Chondrocyte (in vitro differentiated cells): ENCODE measurements around the gene SDSL. TPM values are rescaled to one million over a fixed set of nuclear protein-coding genes. Genes with fewer than 3 reads are reported as not detected.

Experiments
- DNase-seq: peaks from one replicate; pipeline ENCODE4 v3.0.0; 2021; ENCODE audit warnings: mixed read lengths, low spot score
- H3K27ac Mint-ChIP-seq: one replicate; pipeline ENCODE4 v1.8.0; 2021; ENCODE audit warnings: mild to moderate bottlenecking, moderate library complexity, mixed read lengths; ENCODE audit not compliant: unreplicated experiment
- H3K27me3 Mint-ChIP-seq: 2 replicates; pipeline ENCODE4 v1.8.0; 2021; ENCODE audit warnings: low read depth, mixed read lengths
- H3K36me3 Mint-ChIP-seq: 2 replicates; pipeline ENCODE4 v1.8.0; 2021; ENCODE audit warnings: low read depth, mixed read lengths
- H3K4me1 Mint-ChIP-seq: 2 replicates; pipeline ENCODE4 v1.8.0; 2021; ENCODE audit warnings: low read depth, mild to moderate bottlenecking, mixed read lengths
- H3K4me3 Mint-ChIP-seq: one replicate; pipeline ENCODE4 v1.8.0; 2021; ENCODE audit warnings: mild to moderate bottlenecking, moderate library complexity, mixed read lengths; ENCODE audit not compliant: unreplicated experiment
- H3K9me3 Mint-ChIP-seq: 2 replicates; pipeline ENCODE4 v1.8.0; 2021; ENCODE audit warnings: low read depth, mixed read lengths
- total RNA-seq: library from RNA; stranded (reverse); gene quantifications from 3 replicates; pipeline ENCODE4 v1.2.1, GENCODE V29; 2021
- TF ChIP-seq, protein P1 (sequence below): fragments of 200-600 bp; sonication (generic); IDR thresholded peaks from 2 replicates; pipeline ENCODE4 v1.5.0; 2021; ENCODE audit warnings: antibody characterized with exemption, mild to moderate bottlenecking, moderate library complexity

Gene SDSL
- total RNA-seq, 1 donor from 2014 or later: 8.4 TPM

DNA sequence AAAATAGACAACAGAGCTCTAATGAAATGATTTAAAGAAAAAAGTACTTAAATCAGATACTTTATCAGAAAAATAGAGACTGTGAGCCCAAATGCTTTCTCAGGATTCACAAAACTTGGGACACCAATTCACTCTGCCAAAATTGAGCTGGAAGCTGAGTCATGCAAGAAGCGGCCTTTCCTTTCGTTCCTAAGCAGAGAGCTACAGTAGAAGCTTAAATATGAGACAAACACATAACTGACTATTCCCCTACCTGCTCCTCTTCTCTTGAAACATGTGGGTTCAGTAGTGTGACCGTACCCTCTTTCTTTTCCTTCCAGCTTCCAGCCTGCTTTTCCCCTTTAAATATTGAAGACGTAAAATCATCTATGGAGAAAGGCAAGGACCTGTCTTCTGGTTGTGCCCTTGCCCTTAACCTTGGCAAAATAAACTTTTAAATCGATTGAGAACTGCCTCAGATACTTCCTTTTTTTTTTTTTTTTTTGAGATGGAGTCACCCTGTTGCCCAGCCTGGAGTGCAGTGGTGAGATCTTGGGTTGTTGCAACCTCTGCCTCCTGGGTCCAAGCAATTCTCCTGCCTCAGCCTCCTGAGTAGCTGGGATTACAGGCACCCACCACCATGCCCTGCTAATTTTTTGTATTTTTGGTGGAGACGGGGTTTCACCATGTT lies 14.1 kb upstream of the SDSL start:
- Mint-ChIP-seq H3K4me1 (peaks cover 13% of the 10 kb centered on the region), H3K36me3 (no peaks in the 10 kb centered on the region), H3K27ac (peak overlapping the region; percentile 69), H3K27me3 (peaks cover 16% of the 10 kb centered on the region), H3K9me3 (no peaks in the 10 kb centered on the region), H3K4me3 (no peak overlapping the region)
- no peak for DNase-seq
- TF ChIP-seq, protein P1, sequence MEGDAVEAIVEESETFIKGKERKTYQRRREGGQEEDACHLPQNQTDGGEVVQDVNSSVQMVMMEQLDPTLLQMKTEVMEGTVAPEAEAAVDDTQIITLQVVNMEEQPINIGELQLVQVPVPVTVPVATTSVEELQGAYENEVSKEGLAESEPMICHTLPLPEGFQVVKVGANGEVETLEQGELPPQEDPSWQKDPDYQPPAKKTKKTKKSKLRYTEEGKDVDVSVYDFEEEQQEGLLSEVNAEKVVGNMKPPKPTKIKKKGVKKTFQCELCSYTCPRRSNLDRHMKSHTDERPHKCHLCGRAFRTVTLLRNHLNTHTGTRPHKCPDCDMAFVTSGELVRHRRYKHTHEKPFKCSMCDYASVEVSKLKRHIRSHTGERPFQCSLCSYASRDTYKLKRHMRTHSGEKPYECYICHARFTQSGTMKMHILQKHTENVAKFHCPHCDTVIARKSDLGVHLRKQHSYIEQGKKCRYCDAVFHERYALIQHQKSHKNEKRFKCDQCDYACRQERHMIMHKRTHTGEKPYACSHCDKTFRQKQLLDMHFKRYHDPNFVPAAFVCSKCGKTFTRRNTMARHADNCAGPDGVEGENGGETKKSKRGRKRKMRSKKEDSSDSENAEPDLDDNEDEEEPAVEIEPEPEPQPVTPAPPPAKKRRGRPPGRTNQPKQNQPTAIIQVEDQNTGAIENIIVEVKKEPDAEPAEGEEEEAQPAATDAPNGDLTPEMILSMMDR: no peak

GRCh38 chr12:113408756-113409298 lies 13.4 kb upstream of the SDSL start:
- Mint-ChIP-seq H3K27ac (no peak overlapping the region), H3K4me1 (peaks cover 13% of the 10 kb centered on the region), H3K27me3 (peaks cover 16% of the 10 kb centered on the region), H3K4me3 (no peak overlapping the region), H3K9me3 (no peaks in the 10 kb centered on the region), H3K36me3 (no peaks in the 10 kb centered on the region)
- DNase-seq: no peak
- TF ChIP-seq, protein P1: no peak

GRCh38 chr12:113409462-113410124 lies 12.6 kb upstream of the SDSL start:
- no peak for DNase-seq
- Mint-ChIP-seq H3K9me3 (no peaks in the 10 kb centered on the region), H3K27me3 (peaks cover 16% of the 10 kb centered on the region), H3K4me1 (peaks cover 8% of the 10 kb centered on the region), H3K36me3 (no peaks in the 10 kb centered on the region), H3K4me3 (no peak overlapping the region), H3K27ac (no peak overlapping the region)
- TF ChIP-seq, protein P1: no peak

- H3K4me3 Mint-ChIP-seq: no peak overlapping the region
- no peaks in the 10 kb centered on the region for H3K4me1 Mint-ChIP-seq
- no peak overlapping the region for H3K27ac Mint-ChIP-seq
- DNase-seq: no peak
- H3K9me3 Mint-ChIP-seq: no peaks in the 10 kb centered on the region
- TF ChIP-seq, protein P1: no peak
- peaks cover 17% of the 10 kb centered on the region for H3K27me3 Mint-ChIP-seq
- no peaks in the 10 kb centered on the region for H3K36me3 Mint-ChIP-seq
These were observed 8.7 kb upstream of the SDSL start for GRCh38 chr12:113413488-113413939.

GRCh38 chr12:113414519-113415038 lies 7.6 kb upstream of the SDSL start:
- no peaks in the 10 kb centered on the region for H3K9me3 Mint-ChIP-seq
- TF ChIP-seq, protein P1: no peak
- no peaks in the 10 kb centered on the region for H3K4me1 Mint-ChIP-seq
- no peak overlapping the region for H3K4me3 Mint-ChIP-seq
- no peak overlapping the region for H3K27ac Mint-ChIP-seq
- peaks cover 17% of the 10 kb centered on the region for H3K27me3 Mint-ChIP-seq
- H3K36me3 Mint-ChIP-seq: no peaks in the 10 kb centered on the region
- DNase-seq: peak; percentile 38
